ENCODE data around the gene XNDC1N. TPM values are rescaled to one million over a fixed set of nuclear protein-coding genes. Genes with fewer than 3 reads are reported as not detected.
A peak's percentile ranks its signal among the peaks of the same experiment; 100 is the strongest.

Gene XNDC1N
- total RNA-seq, 1 experiment from 2014 or later, result 32.1 TPM

DNA sequence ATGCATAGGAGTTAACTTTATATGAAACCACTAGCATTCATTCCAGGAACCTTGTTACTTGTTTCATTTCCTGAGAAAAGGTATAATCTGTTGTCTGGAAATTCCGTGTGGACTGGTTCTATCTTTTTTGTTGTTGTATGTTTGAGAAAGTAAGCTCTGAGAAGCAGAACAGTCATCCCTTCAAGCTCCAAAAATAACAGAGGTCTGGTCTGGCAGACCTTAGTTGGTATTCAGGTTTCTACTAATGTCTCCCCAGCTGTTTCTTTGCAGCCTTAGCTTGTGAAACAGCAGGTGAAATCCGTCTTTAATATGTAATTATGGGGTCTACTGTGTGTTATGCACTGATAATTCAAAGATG, 2.8 kb upstream of the XNDC1N start:
- POLR2A ChIA-PET, result no interaction called here
- Histone ChIP-seq H3K9me3 (no peaks in the 10 kb centered on the region), H3K4me1 (peaks cover 9% of the 10 kb centered on the region), H3K4me3 (ENCODE audit: low read depth, low read length) (no peak overlapping the region), H3K36me3 (ENCODE audit: control insufficient read depth, insufficient read depth, low read length) (no peaks in the 10 kb centered on the region), H3K27me3 (replicated peaks; ENCODE audit: control insufficient read depth, insufficient read depth, low read length) (no peaks in the 10 kb centered on the region)
- Mint-ChIP-seq H3K36me3 (ENCODE audit: insufficient read depth, unreplicated experiment) (peaks cover 22% of the 10 kb centered on the region), H3K9me3 (ENCODE audit: unreplicated experiment) (no peaks in the 10 kb centered on the region), H3K27me3 (ENCODE audit: insufficient read depth, unreplicated experiment) (no peaks in the 10 kb centered on the region), H3K4me3 (ENCODE audit: unreplicated experiment) (no peak overlapping the region), H3K4me1 (ENCODE audit: low read depth, unreplicated experiment) (peaks cover 19% of the 10 kb centered on the region), H3K27ac (ENCODE audit: unreplicated experiment) (no peak overlapping the region)
- CTCF ChIA-PET, result interaction anchor here (1.3 kb wide), 1 partner anchor 17 kb away, joined by 4 read pairs; no protein-coding TSS in a partner anchor
- TF ChIP-seq, protein P1, sequence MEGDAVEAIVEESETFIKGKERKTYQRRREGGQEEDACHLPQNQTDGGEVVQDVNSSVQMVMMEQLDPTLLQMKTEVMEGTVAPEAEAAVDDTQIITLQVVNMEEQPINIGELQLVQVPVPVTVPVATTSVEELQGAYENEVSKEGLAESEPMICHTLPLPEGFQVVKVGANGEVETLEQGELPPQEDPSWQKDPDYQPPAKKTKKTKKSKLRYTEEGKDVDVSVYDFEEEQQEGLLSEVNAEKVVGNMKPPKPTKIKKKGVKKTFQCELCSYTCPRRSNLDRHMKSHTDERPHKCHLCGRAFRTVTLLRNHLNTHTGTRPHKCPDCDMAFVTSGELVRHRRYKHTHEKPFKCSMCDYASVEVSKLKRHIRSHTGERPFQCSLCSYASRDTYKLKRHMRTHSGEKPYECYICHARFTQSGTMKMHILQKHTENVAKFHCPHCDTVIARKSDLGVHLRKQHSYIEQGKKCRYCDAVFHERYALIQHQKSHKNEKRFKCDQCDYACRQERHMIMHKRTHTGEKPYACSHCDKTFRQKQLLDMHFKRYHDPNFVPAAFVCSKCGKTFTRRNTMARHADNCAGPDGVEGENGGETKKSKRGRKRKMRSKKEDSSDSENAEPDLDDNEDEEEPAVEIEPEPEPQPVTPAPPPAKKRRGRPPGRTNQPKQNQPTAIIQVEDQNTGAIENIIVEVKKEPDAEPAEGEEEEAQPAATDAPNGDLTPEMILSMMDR (IDR thresholded peaks at IDR 0.05; ENCODE audit: insufficient read depth in 1 of 2, low read depth in 1 of 2, low read length in 1 of 2, severe bottlenecking in 1 of 2, unreplicated experiment in 1 of 2), result no peak
- no peak for DNase-seq
- BruUV-seq (replicated peaks), result no TSS peak
- intact Hi-C loops (cut with micrococcal nuclease; ENCODE audit: unreplicated experiment), result no loop called here

DNA sequence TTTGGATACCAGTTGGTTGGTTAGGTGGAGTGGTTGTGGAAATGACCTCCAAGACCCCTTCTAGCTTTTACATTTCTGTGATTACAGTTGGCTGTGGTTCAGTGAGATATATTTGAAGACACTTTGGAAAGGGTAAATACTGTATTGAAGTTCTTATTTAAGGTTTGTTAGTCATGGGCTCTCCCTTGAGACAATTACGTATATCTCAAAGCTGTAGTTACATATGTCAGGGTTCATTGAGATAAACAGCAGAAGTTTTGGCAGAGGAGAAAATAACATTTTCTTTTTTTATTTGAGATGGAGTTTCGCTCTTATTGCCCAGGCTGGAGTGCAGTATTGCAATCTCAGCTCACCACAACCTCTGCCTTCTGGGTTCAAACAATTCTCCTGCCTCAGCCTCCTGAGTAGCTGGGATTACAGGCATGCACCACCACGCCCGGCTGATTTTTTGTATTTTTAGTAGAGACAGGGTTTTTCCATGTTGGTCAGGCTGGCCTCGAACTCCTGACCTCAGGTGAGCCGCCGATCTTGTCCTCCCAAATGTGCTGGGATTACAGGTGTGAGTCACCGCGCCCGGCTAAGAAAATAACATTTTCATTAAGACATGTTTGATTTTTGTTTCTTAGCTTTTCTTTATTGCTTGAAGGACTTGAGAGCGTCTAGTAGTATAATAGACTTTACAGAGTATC, 2.3 kb upstream of the XNDC1N start:
- Mint-ChIP-seq H3K27me3 (ENCODE audit: insufficient read depth, unreplicated experiment) (no peaks in the 10 kb centered on the region), H3K27ac (ENCODE audit: unreplicated experiment) (peak overlapping the region; percentile 99), H3K4me1 (ENCODE audit: low read depth, unreplicated experiment) (peaks cover 19% of the 10 kb centered on the region), H3K9me3 (ENCODE audit: unreplicated experiment) (no peaks in the 10 kb centered on the region), H3K4me3 (ENCODE audit: unreplicated experiment) (peak overlapping the region; percentile 90), H3K36me3 (ENCODE audit: insufficient read depth, unreplicated experiment) (peaks cover 22% of the 10 kb centered on the region)
- H3K27me3 ChIP-seq (replicated peaks; ENCODE audit: control insufficient read depth, insufficient read depth, low read length), result no peaks in the 10 kb centered on the region
- BruUV-seq (replicated peaks), result no TSS peak
- TF ChIP-seq, protein P1 (IDR thresholded peaks at IDR 0.05; ENCODE audit: insufficient read depth in 1 of 2, low read depth in 1 of 2, low read length in 1 of 2, severe bottlenecking in 1 of 2, unreplicated experiment in 1 of 2), result no peak
- peaks cover 9% of the 10 kb centered on the region for H3K4me1 ChIP-seq
- H3K9me3 ChIP-seq, result no peaks in the 10 kb centered on the region
- intact Hi-C loops (cut with micrococcal nuclease; ENCODE audit: unreplicated experiment), result no loop called here
- ChIA-PET POLR2A (no interaction called here), CTCF (interaction anchor here (1.3 to 3.3 kb wide), 2 partner anchors 13 to 18 kb away, joined by 4 to 12 read pairs; no protein-coding TSS in a partner anchor)
- H3K4me3 ChIP-seq (ENCODE audit: low read depth, low read length), result no peak overlapping the region
- no peaks in the 10 kb centered on the region for H3K36me3 ChIP-seq (ENCODE audit: control insufficient read depth, insufficient read depth, low read length)
- no peak for DNase-seq

DNA sequence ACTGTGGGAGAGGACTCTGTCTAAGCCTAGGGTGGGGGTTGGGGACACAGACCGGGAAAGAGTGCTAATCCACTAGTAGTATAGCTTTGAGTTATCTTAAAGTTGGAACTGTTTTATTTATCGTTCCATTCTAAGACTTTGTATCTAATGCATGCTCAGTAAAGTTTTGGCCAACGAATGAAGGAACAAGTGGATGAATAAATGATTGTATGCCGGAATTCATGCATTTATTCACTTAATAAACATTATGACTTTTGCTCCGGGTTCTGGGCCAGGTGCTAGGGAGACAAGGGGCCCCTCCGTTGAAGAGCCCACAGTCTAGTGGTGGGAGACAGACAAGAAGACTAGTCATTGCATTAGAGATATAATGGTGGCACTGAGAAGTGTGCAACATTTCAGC, 1.1 kb upstream of the XNDC1N start:
- Mint-ChIP-seq H3K36me3 (ENCODE audit: insufficient read depth, unreplicated experiment) (peaks cover 27% of the 10 kb centered on the region), H3K9me3 (ENCODE audit: unreplicated experiment) (no peaks in the 10 kb centered on the region), H3K27me3 (ENCODE audit: insufficient read depth, unreplicated experiment) (no peaks in the 10 kb centered on the region), H3K4me3 (ENCODE audit: unreplicated experiment) (peak overlapping the region; percentile 90), H3K27ac (ENCODE audit: unreplicated experiment) (peak overlapping the region; percentile 99), H3K4me1 (ENCODE audit: low read depth, unreplicated experiment) (peaks cover 19% of the 10 kb centered on the region)
- peaks cover 9% of the 10 kb centered on the region for H3K4me1 ChIP-seq
- no peaks in the 10 kb centered on the region for H3K36me3 ChIP-seq (ENCODE audit: control insufficient read depth, insufficient read depth, low read length)
- no peaks in the 10 kb centered on the region for H3K9me3 ChIP-seq
- intact Hi-C loops (cut with micrococcal nuclease; ENCODE audit: unreplicated experiment), result no loop called here
- H3K4me3 ChIP-seq (ENCODE audit: low read depth, low read length), result peak overlapping the region; percentile 74
- no peaks in the 10 kb centered on the region for H3K27me3 ChIP-seq (replicated peaks; ENCODE audit: control insufficient read depth, insufficient read depth, low read length)
- DNase-seq, result no peak
- BruUV-seq (replicated peaks), result no TSS peak
- ChIA-PET POLR2A (interaction anchor here (0.7 to 2.2 kb wide), 5 partner anchors 17 to 79 kb away, joined by 3 to 41 read pairs (median 3); no protein-coding TSS in a partner anchor), CTCF (interaction anchor here (0.6 to 3.3 kb wide), 6 partner anchors 15 to 162 kb away, joined by 3 to 15 read pairs (median 6); no protein-coding TSS in a partner anchor)
- TF ChIP-seq, protein P1 (IDR thresholded peaks at IDR 0.05; ENCODE audit: insufficient read depth in 1 of 2, low read depth in 1 of 2, low read length in 1 of 2, severe bottlenecking in 1 of 2, unreplicated experiment in 1 of 2), result no peak
